ENCODE measurements around the gene ELOVL1.

The ELOVL1 gene

DNA sequence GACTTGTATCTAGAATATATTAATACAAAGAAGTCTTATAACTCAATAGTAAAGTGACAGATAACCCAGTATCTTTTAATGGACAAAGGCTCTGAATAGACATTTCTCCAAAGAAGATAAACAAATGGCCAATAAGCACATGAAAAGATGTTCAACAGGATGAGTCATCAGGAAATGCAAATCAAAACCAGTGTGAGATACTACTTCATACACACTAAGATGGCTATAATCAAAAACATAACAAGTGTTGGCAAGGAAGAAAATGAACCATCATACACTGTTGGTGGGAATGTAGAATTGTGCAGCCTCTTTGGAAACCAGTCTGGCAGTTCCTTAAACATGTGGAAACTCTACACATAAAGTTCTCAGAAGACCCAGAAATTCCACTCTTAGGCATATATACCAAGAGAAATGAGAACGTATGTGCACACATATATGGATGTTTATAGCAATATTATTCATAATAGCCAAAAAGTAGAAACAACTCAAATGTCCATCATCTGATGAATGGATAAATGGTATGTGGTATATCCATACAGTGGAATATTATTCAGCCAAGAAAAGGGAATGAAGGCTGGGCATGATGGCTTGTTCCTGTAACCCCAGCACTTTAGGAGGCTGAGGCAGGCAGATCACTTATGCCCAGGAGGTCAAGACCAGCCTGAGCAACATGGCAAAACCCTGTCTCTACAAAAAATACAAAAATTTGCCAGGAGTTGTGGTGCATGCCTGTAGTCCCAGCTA lies 40.1 kb downstream of the ELOVL1 start:
- no peak for DNase-seq (ENCODE audit: low spot score)

DNA sequence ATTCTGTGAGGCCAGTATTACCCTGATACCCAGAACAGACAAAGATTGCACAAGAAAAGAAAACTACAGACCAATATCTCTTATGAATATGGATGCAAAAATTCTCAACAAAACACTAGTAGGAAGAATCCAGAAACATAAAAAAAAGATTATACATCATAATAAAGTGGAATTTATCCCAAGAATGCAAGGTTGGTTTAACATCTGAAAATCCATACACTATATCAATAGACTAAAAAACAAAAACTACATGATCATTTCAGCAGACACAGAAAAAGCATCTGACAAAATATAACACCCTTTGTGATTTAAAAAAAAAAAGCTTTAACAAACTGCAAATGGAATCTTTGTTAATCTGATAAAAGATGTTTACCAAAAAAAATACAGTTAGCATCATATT lies 42.4 kb downstream of the ELOVL1 start:
- no peak for DNase-seq (ENCODE audit: low spot score)

DNA sequence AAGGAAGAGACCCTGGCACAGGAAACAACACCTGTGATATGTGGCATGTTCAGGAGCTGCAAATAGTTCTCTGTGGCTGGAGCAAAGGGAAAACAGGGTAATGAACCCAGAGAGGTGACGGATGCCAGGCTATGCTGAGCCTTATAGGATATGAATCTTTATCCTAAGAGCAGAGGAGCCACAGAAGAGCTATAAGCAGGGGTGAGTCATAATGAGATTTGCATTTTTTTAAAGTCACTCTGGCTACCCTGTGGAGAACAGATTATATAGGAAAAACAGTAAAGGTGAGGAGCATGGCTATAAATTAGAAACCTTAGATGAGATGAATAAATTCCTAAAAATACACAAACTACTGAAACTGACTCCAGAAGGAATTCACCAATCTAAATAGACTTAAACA lies 43.0 kb downstream of the ELOVL1 start:
- no peak for DNase-seq (ENCODE audit: low spot score)

DNA sequence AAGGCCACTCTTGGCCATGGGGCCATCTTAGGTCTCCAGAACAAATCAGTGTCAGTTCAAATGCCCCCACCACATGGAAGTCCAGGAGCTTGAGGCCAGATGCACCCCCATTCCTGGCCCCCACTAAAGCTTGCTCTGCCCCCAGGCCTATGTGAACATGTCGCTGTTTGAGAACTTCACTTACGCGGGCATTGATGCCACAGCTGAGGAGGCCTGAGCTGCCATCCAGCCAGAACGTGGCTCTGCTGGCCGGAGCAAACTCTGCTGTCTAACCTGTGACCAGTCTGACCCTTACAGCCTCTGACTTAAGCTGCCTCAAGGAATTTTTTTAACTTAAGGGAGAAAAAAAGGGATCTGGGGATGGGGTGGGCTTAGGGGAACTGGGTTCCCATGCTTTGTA lies 45.3 kb downstream of the ELOVL1 start:
- DNase-seq (ENCODE audit: low spot score): no peak

DNA sequence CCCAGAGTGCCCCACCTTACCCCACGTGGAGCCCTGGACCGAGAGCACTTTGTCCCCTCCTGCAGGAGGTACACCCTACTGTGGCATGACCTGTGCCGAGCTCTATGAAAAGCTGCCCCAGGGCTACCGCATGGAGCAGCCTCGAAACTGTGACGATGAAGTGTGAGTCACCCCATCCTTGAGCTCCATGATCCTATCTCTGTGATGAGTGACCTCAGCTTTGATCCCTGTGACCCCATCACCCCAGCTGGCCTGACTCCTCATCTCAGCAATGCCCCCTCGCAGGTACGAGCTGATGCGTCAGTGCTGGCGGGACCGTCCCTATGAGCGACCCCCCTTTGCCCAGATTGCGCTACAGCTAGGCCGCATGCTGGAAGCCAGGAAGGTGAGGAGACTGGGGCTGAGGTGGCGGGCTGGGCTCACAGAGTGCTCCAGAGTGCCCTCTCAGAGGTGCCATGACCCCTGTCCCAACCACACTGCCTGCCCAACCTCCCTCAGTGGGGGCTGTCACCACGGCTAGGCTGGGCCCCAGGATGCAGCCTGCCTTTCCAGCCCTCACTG lies 46.4 kb downstream of the ELOVL1 start:
- DNase-seq (ENCODE audit: low spot score): no peak

DNA sequence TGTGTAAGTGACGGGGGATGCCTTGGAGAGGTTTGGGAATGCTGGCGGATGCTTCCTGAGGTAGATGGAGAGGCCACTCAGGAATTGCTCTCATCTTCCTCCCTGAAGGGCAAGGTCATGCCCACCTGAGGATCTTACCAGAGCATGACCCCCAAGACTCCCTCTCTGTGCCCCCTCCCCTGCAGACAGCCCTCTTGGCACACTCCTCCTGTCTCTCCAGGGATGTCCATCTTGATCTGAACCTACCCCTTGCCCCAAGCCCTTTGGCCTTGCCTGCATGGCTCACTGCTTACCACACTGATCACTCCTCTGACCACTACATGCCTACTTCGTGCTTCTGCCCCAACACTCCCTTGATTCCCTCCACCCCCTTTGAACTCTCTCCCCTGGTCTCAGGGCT lies 48.0 kb downstream of the ELOVL1 start:
- no peak for DNase-seq (ENCODE audit: low spot score)

DNA sequence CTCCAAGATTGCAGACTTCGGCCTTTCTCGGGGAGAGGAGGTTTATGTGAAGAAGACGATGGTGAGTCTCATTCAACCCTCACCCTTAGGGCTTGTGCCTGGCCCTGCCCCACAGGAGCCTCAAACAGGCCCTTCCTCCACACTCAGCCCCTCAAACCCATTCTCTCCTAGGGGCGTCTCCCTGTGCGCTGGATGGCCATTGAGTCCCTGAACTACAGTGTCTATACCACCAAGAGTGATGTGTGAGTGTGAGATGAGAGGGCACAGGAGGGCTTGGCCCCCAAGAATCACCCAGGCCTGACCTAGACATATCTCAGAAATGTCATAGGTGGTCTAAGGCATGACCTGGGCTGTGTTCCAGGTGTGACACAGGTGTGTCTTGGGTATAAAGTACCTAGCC lies 48.5 kb downstream of the ELOVL1 start:
- DNase-seq (ENCODE audit: low spot score): no peak

DNA sequence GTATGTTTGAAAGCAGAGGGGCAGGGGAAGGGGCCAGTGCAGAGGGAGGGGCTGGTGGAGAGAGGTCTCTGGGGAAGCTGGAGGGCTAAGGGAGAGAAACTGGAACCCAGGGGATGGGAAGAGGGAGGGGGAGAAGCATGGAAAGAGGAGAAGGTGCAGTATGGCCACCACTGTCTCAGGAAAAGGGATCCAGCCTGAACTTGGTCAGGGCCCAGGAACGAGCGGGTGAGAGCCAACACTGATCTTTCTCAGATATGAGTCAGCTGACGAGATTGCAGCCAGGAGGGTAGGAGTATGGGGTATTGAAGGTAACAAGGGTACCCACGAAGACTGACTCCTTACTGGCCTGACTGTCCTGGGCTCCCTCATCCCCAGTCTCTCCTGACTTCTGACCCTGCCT lies 49.0 kb downstream of the ELOVL1 start:
- DNase-seq (ENCODE audit: low spot score): no peak

DNA sequence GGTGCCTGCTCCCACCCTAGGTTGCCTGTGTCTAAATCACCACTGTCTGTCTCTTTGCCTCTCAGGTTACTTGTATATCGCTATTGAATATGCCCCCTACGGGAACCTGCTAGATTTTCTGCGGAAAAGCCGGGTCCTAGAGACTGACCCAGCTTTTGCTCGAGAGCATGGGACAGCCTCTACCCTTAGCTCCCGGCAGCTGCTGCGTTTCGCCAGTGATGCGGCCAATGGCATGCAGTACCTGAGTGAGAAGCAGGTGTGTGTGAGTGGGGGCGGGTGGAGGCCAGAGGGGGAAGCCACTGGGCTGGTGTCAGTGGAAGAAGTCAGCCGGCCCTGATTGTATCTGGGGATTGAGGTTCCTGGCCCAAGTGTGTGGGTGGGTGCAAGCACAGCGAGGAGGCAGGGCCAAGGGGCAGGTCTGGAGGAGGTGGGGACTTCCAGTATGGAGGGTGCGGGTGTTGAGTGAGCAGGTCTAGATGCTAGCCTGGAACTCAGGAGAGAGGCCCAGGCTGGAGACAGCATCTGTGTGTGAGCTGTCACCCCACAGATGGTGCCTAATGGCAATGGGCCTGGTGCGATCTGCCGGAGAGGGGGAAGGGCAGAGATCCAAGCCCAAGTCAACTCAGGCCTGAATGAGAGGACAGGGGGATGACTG lies 49.9 kb downstream of the ELOVL1 start:
- DNase-seq (ENCODE audit: low spot score): no peak

DNA sequence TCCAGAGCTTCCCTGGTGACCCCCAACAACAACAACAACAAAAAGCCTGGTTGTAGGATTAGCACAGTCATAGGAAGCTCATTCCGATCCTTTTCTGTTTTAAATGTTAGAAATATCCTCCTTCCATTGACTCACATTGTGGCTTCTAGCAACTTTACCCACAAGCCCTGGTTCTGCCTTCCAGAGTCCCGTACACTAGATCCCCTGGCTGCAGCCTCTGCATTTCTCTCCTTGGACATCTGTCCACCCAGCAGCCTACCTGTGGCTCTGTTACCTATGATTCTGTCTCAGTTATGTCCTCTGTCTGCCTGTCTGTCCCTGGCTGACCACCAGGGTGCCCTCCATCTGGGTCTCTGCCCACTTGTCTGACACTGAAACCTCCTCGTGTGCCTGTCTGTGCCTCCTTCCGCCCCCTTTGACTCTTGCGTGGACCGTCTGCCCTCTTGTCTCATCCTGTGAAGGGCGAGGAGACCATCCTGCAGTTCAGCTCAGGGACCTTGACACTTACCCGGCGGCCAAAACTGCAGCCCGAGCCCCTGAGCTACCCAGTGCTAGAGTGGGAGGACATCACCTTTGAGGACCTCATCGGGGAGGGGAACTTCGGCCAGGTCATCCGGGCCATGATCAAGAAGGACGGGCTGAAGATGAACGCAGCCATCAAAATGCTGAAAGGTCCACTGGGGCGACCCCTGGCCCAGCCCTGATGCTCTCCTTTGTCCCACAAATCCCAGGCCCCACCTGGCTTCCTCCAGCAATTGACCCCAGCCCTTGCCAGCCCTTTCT lies 50.9 kb downstream of the ELOVL1 start:
- no peak for DNase-seq (ENCODE audit: low spot score)

DNA sequence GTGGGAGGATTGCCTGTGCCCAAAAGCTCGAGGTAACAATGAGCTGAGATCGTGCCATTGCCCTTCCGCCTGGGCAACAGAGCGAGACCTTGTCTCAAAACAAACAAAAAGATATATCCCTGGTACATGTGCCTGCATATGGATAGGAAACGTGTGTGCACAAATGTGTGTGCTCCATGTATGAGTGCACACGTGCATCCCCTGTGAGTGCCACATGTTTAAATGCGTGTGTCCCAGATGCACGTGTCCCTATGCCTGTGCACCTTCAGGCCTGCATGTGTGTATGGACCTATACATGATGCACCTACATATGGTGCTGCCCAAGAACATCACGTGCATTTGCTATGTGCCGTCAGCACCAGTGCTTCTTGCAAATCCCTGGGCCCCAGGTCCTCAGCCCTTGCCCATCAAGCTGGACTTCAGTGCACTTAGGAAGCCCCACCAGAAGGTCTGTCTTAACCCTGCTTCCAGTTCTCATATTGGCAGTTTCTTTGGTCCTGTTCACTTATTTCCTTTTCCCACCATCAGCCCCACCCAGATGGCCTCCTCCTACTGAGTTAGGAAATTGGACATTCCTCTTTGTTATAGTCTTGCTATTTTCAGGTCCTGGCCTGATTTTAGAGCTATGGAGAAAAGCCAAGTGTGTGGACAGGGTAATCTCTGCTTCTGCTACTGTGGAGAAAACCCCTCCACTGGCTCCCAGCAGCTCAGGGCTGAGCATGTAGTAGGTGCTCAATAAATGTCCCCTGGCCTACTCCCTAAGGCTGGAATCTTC lies 51.7 kb downstream of the ELOVL1 start:
- DNase-seq (ENCODE audit: low spot score): no peak

DNA sequence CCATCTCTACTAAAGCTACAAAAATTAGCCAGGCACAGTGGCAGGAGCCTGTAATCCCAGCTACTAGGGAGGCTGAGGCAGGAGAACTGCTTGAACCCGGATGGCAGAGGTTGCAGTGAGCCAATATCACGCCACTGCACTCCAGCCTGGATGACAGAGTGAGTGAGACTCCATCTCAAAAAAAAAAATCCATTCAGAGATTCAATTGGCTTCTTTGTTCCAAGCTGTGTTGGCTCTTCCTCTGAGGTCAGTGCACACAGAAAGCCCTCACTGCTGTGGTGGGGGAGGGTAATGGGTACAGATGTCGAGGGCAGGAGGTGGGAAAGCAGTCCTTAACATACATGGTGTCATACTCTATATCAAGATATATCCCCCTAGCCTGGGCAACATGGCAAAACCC lies 52.3 kb downstream of the ELOVL1 start:
- no peak for DNase-seq (ENCODE audit: low spot score)

DNA sequence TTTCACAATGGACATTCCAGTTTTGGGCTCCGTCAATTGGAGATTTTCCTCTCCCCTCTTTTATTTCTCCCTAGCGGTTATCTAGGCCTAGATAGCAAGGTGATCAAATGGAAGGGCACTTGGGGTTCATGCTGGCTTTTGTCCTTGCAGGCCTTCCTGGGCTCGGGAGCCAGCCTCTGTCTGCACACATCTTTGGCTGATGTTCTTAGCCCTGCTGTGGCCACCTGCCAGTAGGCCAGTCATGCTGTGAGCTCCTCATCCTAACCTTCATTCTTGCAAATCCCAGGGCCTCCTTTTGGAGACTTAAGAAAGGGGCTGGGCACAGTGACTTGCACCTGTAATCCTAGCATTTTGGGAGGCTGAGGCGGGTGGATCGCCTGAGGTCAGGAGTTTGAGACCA lies 53.6 kb downstream of the ELOVL1 start:
- no peak for DNase-seq (ENCODE audit: low spot score)

DNA sequence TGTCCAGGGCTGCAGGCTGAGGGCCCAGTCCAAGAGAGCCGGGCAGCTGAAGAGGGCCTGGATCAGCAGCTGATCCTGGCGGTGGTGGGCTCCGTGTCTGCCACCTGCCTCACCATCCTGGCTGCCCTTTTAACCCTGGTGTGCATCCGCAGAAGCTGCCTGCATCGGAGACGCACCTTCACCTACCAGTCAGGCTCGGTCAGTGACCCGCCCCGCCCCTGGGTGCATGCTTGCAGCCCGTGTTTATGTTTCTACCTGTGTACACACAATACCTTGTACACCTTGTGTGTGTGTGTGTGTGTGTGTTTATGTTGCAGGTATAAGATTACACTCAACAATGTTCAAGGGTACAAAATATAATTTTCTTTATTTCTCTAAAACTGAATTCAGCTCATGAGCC lies 54.0 kb downstream of the ELOVL1 start:
- no peak for DNase-seq (ENCODE audit: low spot score)
